NCI-H128 (cell line): ENCODE data around the gene N4BP3.
"Not testable (repeated sequence)": the region's sequence is repeated elsewhere in the genome, so short reads cannot be mapped to it uniquely, and the experiment has no call there.

Source experiments
- DNase-seq: peaks from one replicate; lab custom pipeline; 2025; ENCODE audit not compliant: unreplicated experiment; lab: John Stamatoyannopoulos, UW

N4BP3 gene

GRCh38 chr5:178113141-178113787, at the start of gene N4BP3:
Gene N4BP3, plus strand, starts transcription at chr5:178113532. Its CDS starts 6,052 bp downstream, at chr5:178119584.
- DNase-seq, result peak; percentile 32

GRCh38 chr5:178067755-178068154, 45.6 kb upstream of the N4BP3 start:
- no peak for DNase-seq

GRCh38 chr5:178068293-178068692, 45.0 kb upstream of the N4BP3 start:
- peak; percentile 23 for DNase-seq

GRCh38 chr5:178069909-178070308, 43.4 kb upstream of the N4BP3 start:
- DNase-seq, result no peak

GRCh38 chr5:178071108-178071507, 42.2 kb upstream of the N4BP3 start:
- DNase-seq, result no peak

GRCh38 chr5:178072749-178073148, 40.6 kb upstream of the N4BP3 start:
- no peak for DNase-seq

GRCh38 chr5:178074266-178074952, 38.9 kb upstream of the N4BP3 start:
- DNase-seq, result no peak

- DNase-seq, result not testable (repeated sequence)
Observed at GRCh38 chr5:178076965-178077364, 36.4 kb upstream of the N4BP3 start.

GRCh38 chr5:178077751-178078150, 35.6 kb upstream of the N4BP3 start:
- DNase-seq, result no peak

GRCh38 chr5:178078197-178079010, 34.9 kb upstream of the N4BP3 start:
- DNase-seq, result no peak

GRCh38 chr5:178080056-178080455, 33.3 kb upstream of the N4BP3 start:
- DNase-seq, result no peak

- DNase-seq, result no peak
Observed at GRCh38 chr5:178080618-178081410, 32.5 kb upstream of the N4BP3 start.

GRCh38 chr5:178081571-178082243, 31.6 kb upstream of the N4BP3 start:
- no peak for DNase-seq

GRCh38 chr5:178083922-178084321, 29.4 kb upstream of the N4BP3 start:
- DNase-seq, result no peak

GRCh38 chr5:178085316-178085715, 28.0 kb upstream of the N4BP3 start:
- no peak for DNase-seq

- DNase-seq, result no peak
Observed at GRCh38 chr5:178086266-178086665, 27.1 kb upstream of the N4BP3 start.

GRCh38 chr5:178087199-178087598, 26.1 kb upstream of the N4BP3 start:
- not testable (repeated sequence) for DNase-seq

GRCh38 chr5:178090856-178091255, 22.5 kb upstream of the N4BP3 start:
- no peak for DNase-seq

- no peak for DNase-seq
Observed at GRCh38 chr5:178093134-178093533, 20.2 kb upstream of the N4BP3 start.

- DNase-seq, result no peak
Observed at GRCh38 chr5:178094345-178094744, 19.0 kb upstream of the N4BP3 start.
